ENCODE results near the gene HRC. TPM values are rescaled to one million over a fixed set of nuclear protein-coding genes. Genes with fewer than 3 reads are reported as not detected.

Gene HRC, protein sequence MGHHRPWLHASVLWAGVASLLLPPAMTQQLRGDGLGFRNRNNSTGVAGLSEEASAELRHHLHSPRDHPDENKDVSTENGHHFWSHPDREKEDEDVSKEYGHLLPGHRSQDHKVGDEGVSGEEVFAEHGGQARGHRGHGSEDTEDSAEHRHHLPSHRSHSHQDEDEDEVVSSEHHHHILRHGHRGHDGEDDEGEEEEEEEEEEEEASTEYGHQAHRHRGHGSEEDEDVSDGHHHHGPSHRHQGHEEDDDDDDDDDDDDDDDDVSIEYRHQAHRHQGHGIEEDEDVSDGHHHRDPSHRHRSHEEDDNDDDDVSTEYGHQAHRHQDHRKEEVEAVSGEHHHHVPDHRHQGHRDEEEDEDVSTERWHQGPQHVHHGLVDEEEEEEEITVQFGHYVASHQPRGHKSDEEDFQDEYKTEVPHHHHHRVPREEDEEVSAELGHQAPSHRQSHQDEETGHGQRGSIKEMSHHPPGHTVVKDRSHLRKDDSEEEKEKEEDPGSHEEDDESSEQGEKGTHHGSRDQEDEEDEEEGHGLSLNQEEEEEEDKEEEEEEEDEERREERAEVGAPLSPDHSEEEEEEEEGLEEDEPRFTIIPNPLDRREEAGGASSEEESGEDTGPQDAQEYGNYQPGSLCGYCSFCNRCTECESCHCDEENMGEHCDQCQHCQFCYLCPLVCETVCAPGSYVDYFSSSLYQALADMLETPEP
- total RNA-seq: 18.6 TPM

DNA sequence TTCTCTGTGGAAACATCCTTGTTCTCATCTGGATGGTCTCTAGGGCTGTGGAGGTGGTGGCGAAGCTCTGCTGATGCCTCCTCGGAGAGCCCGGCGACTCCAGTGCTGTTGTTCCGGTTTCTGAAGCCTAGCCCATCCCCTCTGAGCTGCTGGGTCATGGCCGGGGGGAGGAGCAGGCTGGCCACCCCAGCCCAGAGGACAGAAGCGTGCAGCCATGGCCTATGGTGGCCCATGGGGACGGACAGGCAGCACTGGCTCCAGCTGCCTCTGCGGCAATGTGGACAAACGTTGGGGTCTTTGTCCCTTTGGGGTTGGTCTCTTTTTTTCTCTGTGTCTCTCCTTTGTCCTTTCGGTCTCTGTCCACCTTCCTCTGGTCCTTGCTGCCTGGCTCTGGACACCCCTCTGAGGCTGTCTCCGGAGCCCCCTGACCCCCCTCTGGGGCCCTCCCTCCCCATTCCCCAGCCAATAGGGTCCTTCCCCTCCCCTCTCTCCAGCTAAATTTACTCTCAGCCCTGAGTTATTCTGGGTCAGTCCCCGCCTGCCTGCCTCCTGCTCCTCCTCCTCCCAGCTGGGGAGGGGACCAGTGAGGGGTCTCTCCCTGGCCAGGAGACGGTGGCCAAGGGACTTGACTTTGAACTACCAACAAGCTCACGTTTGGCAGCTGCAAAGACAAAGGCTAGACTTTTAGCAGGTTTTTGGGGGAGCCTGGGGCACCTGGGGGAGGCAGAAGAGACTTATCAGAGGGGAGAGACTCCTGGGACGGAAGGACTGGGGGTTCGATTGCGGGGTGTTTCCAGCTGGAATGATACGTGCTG lies at the start of gene HRC:
Gene HRC (minus strand): TSS at position 392 of the 815 bp plus-strand sequence. CDS start 159 bp downstream, at position 233.

DNA sequence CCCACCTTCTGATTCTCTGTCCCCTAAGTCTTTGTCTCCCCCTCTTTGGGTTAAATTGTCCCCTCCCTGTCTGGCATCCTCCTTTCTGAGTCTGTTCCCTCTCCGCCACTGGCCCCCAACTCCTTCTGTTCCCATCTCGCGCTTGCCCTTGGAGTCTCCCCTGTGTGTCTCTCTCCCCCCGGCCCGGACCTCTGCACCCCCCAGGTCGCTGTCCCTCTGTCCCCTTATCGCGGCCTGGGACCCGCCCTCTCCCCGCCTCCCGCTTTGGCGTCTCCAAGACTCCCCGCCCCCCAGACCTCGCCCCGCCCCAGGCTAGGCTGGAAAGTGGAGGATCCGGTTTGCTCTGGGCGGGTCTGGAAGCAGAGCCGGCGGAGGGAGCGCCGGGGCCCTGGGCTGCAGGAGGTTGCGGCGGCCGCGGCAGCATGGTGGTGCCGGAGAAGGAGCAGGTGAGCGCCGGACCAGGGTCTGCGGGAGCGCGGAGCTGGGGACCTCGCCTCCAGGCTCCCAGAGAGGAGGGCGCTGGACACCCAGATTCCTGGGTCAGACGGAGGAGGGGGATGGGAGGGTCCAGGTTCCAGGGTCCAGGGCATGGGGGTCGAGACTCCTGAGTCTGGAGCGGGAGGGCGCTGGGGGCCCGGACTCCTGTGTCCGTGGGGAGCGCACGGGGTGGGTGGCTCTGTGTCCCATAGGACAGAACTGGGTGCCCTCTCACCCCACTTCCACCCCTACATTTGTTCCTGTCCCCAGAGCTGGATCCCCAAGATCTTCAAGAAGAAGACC lies 2.4 kb upstream of the HRC start, which contains the start of gene TRPM4:
Gene TRPM4 (plus strand): TSS at position 348 of the 780 bp plus-strand sequence. CDS start 75 bp downstream, at position 423.

DNA sequence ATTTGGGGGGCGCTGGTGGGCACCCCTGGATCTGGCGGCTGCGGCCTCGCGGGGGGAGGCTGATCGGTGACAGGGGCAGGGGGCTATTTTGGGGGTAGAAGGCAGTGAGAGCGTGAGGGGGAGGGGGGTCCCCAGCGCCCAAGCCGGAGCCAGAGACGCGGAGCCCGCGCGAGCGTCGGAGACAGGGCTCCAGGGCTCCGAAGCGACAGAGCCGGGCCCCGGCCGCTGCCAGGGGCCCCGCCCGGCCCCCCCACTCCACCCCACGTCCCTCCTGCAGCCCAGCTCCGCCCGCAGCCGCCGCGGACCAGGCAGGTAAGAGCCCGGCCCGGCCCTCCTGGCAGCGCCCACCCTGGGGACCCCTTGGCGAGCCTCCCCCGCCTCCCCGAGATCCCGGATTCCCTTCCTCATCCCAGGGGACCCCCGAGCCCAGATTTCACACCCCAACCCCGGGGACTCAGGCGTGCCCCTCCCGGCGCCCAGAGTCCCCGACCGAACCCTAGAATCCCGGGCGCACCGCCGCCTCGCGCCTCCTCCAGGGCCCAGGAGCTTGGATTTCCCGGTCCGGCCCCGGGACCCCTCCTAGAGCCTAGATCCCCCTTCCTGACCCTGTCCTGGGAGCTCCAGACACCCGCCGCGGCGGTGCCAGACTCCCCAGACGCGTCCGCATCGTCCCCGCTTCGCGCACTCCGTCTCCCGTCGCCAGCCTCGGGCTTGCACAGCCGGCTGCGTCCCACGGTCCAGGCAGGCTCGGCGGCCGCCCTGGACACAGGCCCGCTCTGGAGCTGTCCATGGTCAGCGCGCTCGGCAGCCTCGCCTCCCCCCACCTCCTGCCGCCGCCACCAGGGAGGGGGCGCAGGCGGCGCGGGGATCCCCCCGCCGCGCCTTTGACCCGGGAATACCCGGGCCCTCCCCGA lies 35.5 kb downstream of the HRC start, which contains the start of gene PPFIA3:
Gene PPFIA3 (plus strand): TSS at position 134 of the 914 bp plus-strand sequence. CDS start 8,330 bp downstream, outside the sequence.

DNA sequence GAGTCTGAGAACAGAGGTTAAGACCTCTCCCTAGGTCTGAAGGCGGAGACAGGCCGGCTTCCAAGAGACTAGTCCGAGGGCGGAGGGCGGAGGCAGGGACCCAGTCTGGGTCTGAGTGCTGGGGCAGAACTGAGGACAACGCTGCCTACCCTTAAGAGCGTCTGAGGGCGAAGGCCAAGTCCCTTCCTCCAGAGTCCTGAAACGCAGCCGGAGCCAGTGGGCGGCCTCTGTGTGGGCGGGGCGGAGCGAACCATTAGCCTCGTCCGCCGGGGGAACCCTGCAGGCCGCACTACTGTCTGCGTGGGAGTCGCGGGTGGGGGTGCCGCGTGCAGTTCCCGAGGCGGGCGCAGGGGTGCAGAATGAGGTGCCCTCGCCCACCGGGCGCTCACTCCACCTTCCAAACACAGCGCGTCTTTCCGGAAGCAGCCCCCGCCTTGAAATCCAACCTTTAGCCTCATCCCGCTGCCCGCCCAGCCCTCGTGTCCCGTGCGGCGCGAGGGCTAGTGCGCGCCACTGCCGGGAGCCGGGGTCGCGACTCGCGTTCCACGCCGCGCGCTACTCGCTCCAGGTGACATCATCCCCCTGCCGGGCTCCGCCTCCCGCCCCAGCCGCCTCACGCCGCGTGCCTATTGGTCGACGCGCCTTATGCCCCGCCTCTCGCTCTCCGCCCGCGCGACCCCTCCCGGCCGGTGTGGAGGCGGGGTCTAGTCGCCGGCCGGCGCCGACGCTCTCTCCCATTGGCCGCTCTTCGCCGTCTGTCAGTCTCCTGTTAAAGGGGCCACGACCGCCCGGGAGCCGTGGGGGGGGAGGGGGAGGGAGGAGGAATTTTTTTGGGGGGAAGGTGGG lies 36.4 kb downstream of the HRC start, which contains the start of gene C19orf73:
Gene C19orf73 (minus strand): TSS at position 579 of the 846 bp plus-strand sequence. CDS start 121 bp downstream, at position 458.

DNA sequence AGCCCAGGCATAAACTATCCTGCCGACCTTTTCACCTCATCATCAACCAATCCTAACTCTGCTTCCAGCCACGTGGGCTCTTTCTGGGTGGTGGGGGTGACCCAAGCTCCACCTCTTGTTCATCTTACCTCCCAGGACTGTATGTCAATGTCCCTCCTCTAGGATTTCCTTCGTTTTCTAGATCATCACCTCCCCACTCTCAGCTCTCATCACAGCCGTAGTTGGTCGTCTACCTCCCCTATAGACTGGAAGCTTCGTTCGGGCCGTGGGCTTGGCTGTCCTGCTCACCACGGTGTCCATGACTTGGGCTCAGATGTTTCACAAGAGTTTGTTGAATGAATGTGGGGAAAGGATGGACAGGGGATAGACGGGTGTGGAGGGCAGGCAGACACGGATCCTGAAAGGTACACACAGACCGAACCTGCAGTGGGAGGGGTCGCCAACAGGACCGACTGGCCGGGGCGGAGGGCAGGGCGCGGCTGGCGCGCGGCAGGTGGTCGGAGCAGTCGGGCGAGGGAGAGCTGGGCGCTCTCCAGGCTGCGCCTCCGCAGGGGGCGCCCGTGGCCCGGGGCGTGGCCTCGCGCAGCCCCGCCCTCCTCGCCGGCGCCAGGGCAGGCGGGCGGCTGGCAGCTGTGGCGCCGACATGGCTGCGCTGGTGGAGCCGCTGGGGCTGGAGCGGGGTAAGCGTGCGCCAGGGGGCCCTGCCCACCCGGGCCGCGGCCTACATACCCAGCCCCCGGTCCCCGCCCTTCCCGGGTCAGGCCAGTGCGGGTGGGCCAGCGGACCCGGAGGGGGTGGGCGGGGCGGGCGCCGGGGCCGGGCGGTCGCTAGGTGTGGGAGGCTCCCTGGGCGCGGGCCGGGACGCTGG lies 41.2 kb downstream of the HRC start, which contains the start of gene LIN7B:
Gene LIN7B (plus strand): TSS at position 609 of the 868 bp plus-strand sequence. CDS start 35 bp downstream, at position 644.

Other genes starting within 250 kb of the HRC start
- not detected for gene DHDH, start 221.7 kb downstream of the HRC start, total RNA-seq
- gene BAX, start 200.5 kb downstream of the HRC start, total RNA-seq: 24.8 TPM
- gene FTL, start 190.1 kb downstream of the HRC start, total RNA-seq: 1,146 TPM
- gene GYS1, start 162.1 kb downstream of the HRC start, total RNA-seq: 47.8 TPM
- 93.5 TPM for gene RUVBL2, start 161.5 kb downstream of the HRC start, total RNA-seq
- not detected for gene LHB, start 138.3 kb downstream of the HRC start, total RNA-seq
- not detected for gene CGB3, start 131.1 kb downstream of the HRC start, total RNA-seq
- gene CGB2, start 123.5 kb downstream of the HRC start, total RNA-seq: not detected
- not detected for gene CGB1, start 118.5 kb downstream of the HRC start, total RNA-seq
- gene CGB5, start 111.5 kb downstream of the HRC start, total RNA-seq: not detected
- gene CGB8, start 106.3 kb downstream of the HRC start, total RNA-seq: not detected
- not detected for gene CGB7, start 97.6 kb downstream of the HRC start, total RNA-seq
- 0.93 TPM for gene NTF4, start 90.6 kb downstream of the HRC start, total RNA-seq
- 0.22 TPM for gene KCNA7, start 82.7 kb downstream of the HRC start, total RNA-seq
- 301 TPM for gene SNRNP70, start 69.9 kb downstream of the HRC start, total RNA-seq
- 12.2 TPM for gene LIN7B, start 41.0 kb downstream of the HRC start, total RNA-seq
- gene C19orf73, start 36.3 kb downstream of the HRC start, total RNA-seq: 2.0 TPM
- 27.9 TPM for gene PPFIA3, start 35.9 kb downstream of the HRC start, total RNA-seq
- 16.3 TPM for gene TRPM4, start 2.4 kb upstream of the HRC start, total RNA-seq
- gene SLC6A16, start 169.8 kb upstream of the HRC start, total RNA-seq: 0.93 TPM
- gene CD37, start 180.0 kb upstream of the HRC start, total RNA-seq: 4.7 TPM
- 29.5 TPM for gene TEAD2, start 207.0 kb upstream of the HRC start, total RNA-seq
- not detected for gene DKKL1, start 208.5 kb upstream of the HRC start, total RNA-seq
- gene KASH5, start 232.9 kb upstream of the HRC start, total RNA-seq: 0.27 TPM